GM19035 (cell line): ENCODE data around the gene CCL19.
"Not testable (repeated sequence)": the region's sequence is repeated elsewhere in the genome, so short reads cannot be mapped to it uniquely, and the experiment has no call there.

Experiments
- ATAC-seq: cut with Tn5 transposase; IDR thresholded peaks from one replicate; pipeline ENCODE4 v1.9.1; 2021; ENCODE audit not compliant: unreplicated experiment

CCL19 gene

GRCh38 chr9:34690983-34691935 lies at the start of gene CCL19:
TSS of gene CCL19 (minus strand) at chr9:34691276. CDS start at chr9:34691139, 137 bp downstream.
- no peak for ATAC-seq

- not testable (repeated sequence) for ATAC-seq
These were observed 49.1 kb upstream of the CCL19 start for GRCh38 chr9:34740176-34740575.

GRCh38 chr9:34737677-34738260 lies 46.7 kb upstream of the CCL19 start:
- ATAC-seq, result no peak

- no peak for ATAC-seq
These were observed 43.6 kb upstream of the CCL19 start for GRCh38 chr9:34734720-34735119.

- no peak for ATAC-seq
These were observed 41.8 kb upstream of the CCL19 start for GRCh38 chr9:34732886-34733285.

GRCh38 chr9:34732478-34732877 lies 41.4 kb upstream of the CCL19 start:
- ATAC-seq, result no peak

- no peak for ATAC-seq
These were observed 32.1 kb upstream of the CCL19 start for GRCh38 chr9:34723141-34723540.

- not testable (repeated sequence) for ATAC-seq
These were observed 28.6 kb upstream of the CCL19 start for GRCh38 chr9:34719769-34720025.

GRCh38 chr9:34719021-34719768 lies 28.1 kb upstream of the CCL19 start:
- no peak for ATAC-seq

- no peak for ATAC-seq
These were observed 27.0 kb upstream of the CCL19 start for GRCh38 chr9:34717996-34718614.

- ATAC-seq, result no peak
These were observed 25.6 kb upstream of the CCL19 start for GRCh38 chr9:34716711-34717110.

GRCh38 chr9:34715639-34716215 lies 24.7 kb upstream of the CCL19 start:
- no peak for ATAC-seq

- ATAC-seq, result no peak
These were observed 22.9 kb upstream of the CCL19 start for GRCh38 chr9:34714007-34714406.

GRCh38 chr9:34712140-34712539 lies 21.1 kb upstream of the CCL19 start:
- ATAC-seq, result no peak

GRCh38 chr9:34710023-34710422 lies 18.9 kb upstream of the CCL19 start, which contains the start of gene CCL21:
TSS of gene CCL21 (minus strand) at chr9:34710136. CDS start at chr9:34710066, 70 bp downstream.
- ATAC-seq, result no peak

- ATAC-seq, result no peak
These were observed 18.3 kb upstream of the CCL19 start for GRCh38 chr9:34709196-34709978.

- no peak for ATAC-seq
These were observed 16.1 kb upstream of the CCL19 start for GRCh38 chr9:34707130-34707529.

- peak; percentile 68 for ATAC-seq
These were observed 11.0 kb upstream of the CCL19 start for GRCh38 chr9:34701769-34702736.
